Neutrophil (primary cell): ENCODE measurements around the gene RABL6.
A peak's percentile ranks its signal among the peaks of the same experiment; 100 is the strongest.

Source experiments
- H3K27ac ChIP-seq: fragments of 200-600 bp; sonication (generic); 2 replicates; pipeline ENCODE4 v1.5.1; 2016; ENCODE audit warnings: mild to moderate bottlenecking, moderate library complexity
- H3K27me3 ChIP-seq: fragments of 200-600 bp; sonication (generic); 2 replicates; pipeline ENCODE4 v1.6.0; 2016; ENCODE audit warnings: mild to moderate bottlenecking
- H3K36me3 ChIP-seq: fragments of 200-600 bp; sonication (generic); 2 replicates; pipeline ENCODE4 v1.5.1; 2017
- H3K4me1 ChIP-seq, 2 experiments: fragments of 200-600 bp in 1 of 2; sonication (generic) in 1 of 2; 1 replicate in 1 of 2; 2 replicates in 1 of 2; pipeline versions ENCODE4 v1.5.1 to v1.6.1; 2013 to 2016; ENCODE audit warnings: low read depth in 1 of 2, low read length in 1 of 2, mild to moderate bottlenecking in 1 of 2, moderate library complexity in 1 of 2; ENCODE audit not compliant: control insufficient read depth in 1 of 2, insufficient read depth in 1 of 2
- H3K4me3 ChIP-seq, 2 experiments: fragments of 200-600 bp in 1 of 2; sonication (generic) in 1 of 2; 1 replicate in 1 of 2; 2 replicates in 1 of 2; pipeline ENCODE4 v1.5.1; 2013 to 2016; ENCODE audit warnings: low read depth in 1 of 2, low read length in 1 of 2, mild to moderate bottlenecking in 1 of 2, moderate library complexity in 1 of 2
- H3K9me3 ChIP-seq: fragments of 200-600 bp; sonication (generic); 2 replicates; pipeline ENCODE4 v1.5.1; 2016
- TF ChIP-seq, protein P1 (sequence below): fragments of 200-600 bp; sonication (generic); IDR thresholded peaks from 2 replicates; pipeline ENCODE4 v1.5.1; 2016; ENCODE audit warnings: antibody characterized with exemption

Gene RABL6

DNA sequence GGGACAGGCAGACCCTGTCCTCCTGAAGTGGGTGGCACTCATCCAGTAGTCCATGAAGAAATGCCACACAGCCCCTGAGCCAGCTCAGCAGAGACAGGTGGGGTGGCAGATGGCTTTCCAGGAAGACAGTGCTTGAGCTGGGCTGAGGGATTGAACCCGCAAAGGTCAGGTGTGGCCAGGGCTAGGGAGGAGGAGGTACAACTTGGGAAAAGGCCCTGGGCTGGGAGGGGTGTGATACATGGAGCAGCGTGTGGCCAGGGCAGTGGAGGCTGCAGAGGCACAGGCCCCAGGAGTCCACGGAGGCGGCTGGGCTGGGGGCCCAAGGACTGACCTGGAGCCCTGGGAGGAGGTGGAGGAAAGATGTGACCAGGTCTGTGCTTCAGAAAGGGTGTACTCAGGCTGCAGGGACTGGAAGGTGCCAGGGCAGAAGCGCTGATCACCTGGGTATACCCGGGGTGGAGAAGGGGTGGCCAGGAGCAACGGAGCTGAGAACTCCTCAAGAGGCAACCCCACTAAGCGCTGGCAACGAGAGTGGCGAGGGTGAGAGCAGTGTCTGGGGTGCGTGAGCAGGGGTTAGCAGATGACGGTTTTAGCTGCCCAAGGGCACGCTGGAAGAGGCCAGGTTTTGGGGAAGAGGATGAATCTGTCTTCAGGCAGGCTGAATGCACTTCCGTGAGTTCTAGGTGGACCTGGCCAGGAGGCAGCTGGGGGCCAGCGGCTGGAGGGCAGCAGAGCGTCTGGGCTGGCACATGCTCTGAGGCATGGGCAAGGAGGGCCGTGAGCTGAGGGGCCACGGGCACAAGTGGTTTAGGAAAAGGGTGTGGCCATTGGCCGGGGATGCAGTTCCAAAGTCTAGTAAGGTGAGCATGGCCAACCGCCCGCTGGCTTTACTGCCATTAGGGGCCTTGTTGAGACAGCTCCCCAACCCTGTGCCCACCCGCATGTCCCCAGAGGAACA is 3.9 kb upstream of the RABL6 start:
- no peak overlapping the region for H3K27ac ChIP-seq
- TF ChIP-seq, protein P1, sequence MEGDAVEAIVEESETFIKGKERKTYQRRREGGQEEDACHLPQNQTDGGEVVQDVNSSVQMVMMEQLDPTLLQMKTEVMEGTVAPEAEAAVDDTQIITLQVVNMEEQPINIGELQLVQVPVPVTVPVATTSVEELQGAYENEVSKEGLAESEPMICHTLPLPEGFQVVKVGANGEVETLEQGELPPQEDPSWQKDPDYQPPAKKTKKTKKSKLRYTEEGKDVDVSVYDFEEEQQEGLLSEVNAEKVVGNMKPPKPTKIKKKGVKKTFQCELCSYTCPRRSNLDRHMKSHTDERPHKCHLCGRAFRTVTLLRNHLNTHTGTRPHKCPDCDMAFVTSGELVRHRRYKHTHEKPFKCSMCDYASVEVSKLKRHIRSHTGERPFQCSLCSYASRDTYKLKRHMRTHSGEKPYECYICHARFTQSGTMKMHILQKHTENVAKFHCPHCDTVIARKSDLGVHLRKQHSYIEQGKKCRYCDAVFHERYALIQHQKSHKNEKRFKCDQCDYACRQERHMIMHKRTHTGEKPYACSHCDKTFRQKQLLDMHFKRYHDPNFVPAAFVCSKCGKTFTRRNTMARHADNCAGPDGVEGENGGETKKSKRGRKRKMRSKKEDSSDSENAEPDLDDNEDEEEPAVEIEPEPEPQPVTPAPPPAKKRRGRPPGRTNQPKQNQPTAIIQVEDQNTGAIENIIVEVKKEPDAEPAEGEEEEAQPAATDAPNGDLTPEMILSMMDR = no peak
- no peaks in the 10 kb centered on the region for H3K36me3 ChIP-seq
- H3K4me1 ChIP-seq = peaks cover 43 to 49% of the 10 kb centered on the region in 2 experiments
- H3K4me3 ChIP-seq = no peak overlapping the region
- H3K27me3 ChIP-seq = peaks cover 38% of the 10 kb centered on the region
- H3K9me3 ChIP-seq = no peaks in the 10 kb centered on the region

DNA sequence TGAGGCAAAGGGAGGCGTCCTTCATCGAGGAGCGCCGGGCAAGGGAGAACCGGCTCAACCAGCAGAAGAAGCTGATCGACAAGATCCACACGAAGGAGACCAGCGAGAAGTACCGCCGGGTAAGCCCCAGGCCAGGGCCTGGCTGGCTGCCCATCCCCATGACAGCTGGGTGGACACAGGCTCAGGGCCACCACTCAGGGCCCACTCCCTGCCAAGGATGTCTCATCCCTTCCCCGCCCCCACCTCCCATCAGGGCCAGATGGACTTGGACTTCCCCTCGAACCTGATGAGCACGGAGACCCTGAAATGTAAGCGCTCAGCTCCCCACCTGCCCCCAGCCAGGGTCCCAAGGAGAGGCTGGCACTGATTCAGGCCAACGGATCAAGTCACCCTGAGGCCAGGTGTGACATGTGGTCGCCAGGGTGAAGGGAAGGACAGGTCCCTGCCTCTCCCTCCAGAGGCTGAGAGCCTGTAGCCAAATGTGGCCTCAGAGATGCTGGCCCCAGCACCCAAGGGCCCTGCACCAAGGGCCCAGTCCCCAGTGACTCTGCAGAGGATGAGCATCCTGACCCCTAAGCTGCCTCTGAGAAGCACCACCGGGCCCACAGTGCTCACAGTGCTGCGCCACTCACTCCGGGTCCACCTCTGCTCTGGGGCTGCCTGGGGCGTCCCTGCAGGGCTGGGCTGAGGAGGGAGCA is 3.1 kb upstream of the RABL6 start:
- Histone ChIP-seq H3K27ac (no peak overlapping the region), H3K27me3 (peaks cover 30% of the 10 kb centered on the region), H3K4me3 (no peak overlapping the region), H3K36me3 (no peaks in the 10 kb centered on the region), H3K9me3 (no peaks in the 10 kb centered on the region), H3K4me1 (peaks cover 44 to 49% of the 10 kb centered on the region in 2 experiments)
- TF ChIP-seq, protein P1 = no peak

GRCh38 chr9:136805207-136805740 is 2.5 kb upstream of the RABL6 start:
- no peak overlapping the region for H3K4me3 ChIP-seq
- no peaks in the 10 kb centered on the region for H3K9me3 ChIP-seq
- peaks cover 24% of the 10 kb centered on the region for H3K27me3 ChIP-seq
- TF ChIP-seq, protein P1 = no peak
- H3K4me1 ChIP-seq = peaks cover 40 to 44% of the 10 kb centered on the region in 2 experiments
- H3K36me3 ChIP-seq = no peaks in the 10 kb centered on the region
- H3K27ac ChIP-seq = no peak overlapping the region

DNA sequence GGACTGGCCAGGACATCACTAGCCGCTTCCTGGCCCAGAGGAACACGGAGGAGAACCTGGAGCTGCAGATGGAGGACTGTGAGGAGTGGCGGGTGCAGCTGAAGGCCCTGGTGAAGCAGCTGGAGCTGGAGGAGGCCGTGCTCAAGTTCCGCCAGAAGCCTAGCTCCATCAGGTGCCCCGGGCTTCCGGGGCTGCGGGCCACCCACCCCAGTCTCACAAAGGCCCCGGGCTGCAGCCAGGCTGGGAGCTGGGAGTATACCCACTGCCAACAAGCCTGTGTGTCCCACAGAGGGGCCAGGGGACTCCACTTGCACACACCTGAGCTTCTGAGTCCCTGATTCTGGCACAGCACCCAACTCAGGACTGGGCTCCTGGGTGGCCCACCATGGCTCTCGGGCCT is 1.7 kb upstream of the RABL6 start:
- Histone ChIP-seq H3K4me3 (no peak overlapping the region), H3K9me3 (no peaks in the 10 kb centered on the region), H3K36me3 (peaks cover 6% of the 10 kb centered on the region), H3K4me1 (peaks cover 32 to 36% of the 10 kb centered on the region in 2 experiments), H3K27ac (no peak overlapping the region), H3K27me3 (peaks cover 16% of the 10 kb centered on the region)
- TF ChIP-seq, protein P1 = no peak

- H3K27ac ChIP-seq = peak overlapping the region; percentile 85
Measured at GRCh38 chr9:136806631-136807201, 1.0 kb upstream of the RABL6 start.

More at GRCh38 chr9:136806631-136807201, 1.0 kb upstream of the RABL6 start:
- H3K27me3 ChIP-seq = peaks cover 9% of the 10 kb centered on the region
- TF ChIP-seq, protein P1 = no peak
- peaks cover 26 to 30% of the 10 kb centered on the region in 2 experiments for H3K4me1 ChIP-seq
- H3K36me3 ChIP-seq = peaks cover 8% of the 10 kb centered on the region
- no peaks in the 10 kb centered on the region for H3K9me3 ChIP-seq
- H3K4me3 ChIP-seq = peak overlapping the region; percentile 73 to 83
